Lower leg skin (tissue), 3 donors: ENCODE measurements around the gene CPNE6.

ENCODE experiments used
- CTCF ChIP-seq, 3 donors: fragments of 450-650 bp; IDR thresholded peaks; one replicate each; pipeline ENCODE4 v1.5.1; 2016; ENCODE audit warnings: antibody characterized with exemption in 3 of 3, mild to moderate bottlenecking in 3 of 3, moderate library complexity in 2 of 3
- POLR2A ChIP-seq, 2 donors: fragments of 450-650 bp; IDR thresholded peaks; one replicate each; pipeline ENCODE4 v1.6.1; 2016 to 2017; ENCODE audit warnings: antibody characterized with exemption in 2 of 2, mild to moderate bottlenecking in 1 of 2, moderate library complexity in 1 of 2

- TF ChIP-seq CTCF (IDR thresholded peaks at IDR 0.05) (no peak), POLR2A (IDR thresholded peaks at IDR 0.05) (no peak)
Observed at GRCh38 chr14:24116128-24116814, 44.9 kb downstream of the CPNE6 start.
